CD4-positive, CD25-positive, alpha-beta regulatory T cell (primary cell): ENCODE data around the gene COTL1. TPM values are rescaled to one million over a fixed set of nuclear protein-coding genes. Genes with fewer than 3 reads are reported as not detected.

Experiments
- ATAC-seq, 2 donors: fragments of 150-1000 bp; cut with Tn5 transposase; one replicate each; pipeline ENCODE4 v1.10.0; 2021; ENCODE audit warnings: low read depth in 2 of 2, moderate number of reproducible peaks in 2 of 2, moderate library complexity in 1 of 2
- DNase-seq, 3 donors: peaks; one replicate each; pipeline versions ENCODE4 v3.0.0 to v3.0.0-alpha.2; 2012 to 2022; ENCODE audit warnings: mixed read lengths in 1 of 3
- H3K27ac ChIP-seq: one replicate; pipeline ENCODE4 v1.7.0; 2013; ENCODE audit warnings: mild to moderate bottlenecking, low read length; ENCODE audit not compliant: insufficient read depth, poor library complexity, severe bottlenecking
- H3K27me3 ChIP-seq: one replicate; pipeline ENCODE4 v1.7.0; 2013; ENCODE audit warnings: low read length; ENCODE audit not compliant: control insufficient read depth, insufficient read depth
- H3K36me3 ChIP-seq: one replicate; pipeline ENCODE4 v1.7.0; 2013; ENCODE audit warnings: mild to moderate bottlenecking, low read length, moderate library complexity; ENCODE audit not compliant: control insufficient read depth, insufficient read depth
- H3K4me1 ChIP-seq: 2 replicates; pipeline ENCODE4 v1.7.0; 2013; ENCODE audit warnings: mild to moderate bottlenecking, low read length; ENCODE audit not compliant: insufficient read depth, control insufficient read depth, poor library complexity, severe bottlenecking
- H3K4me3 ChIP-seq: one replicate; pipeline ENCODE4 v1.7.0; 2013; ENCODE audit warnings: low read depth, mild to moderate bottlenecking, low read length, moderate library complexity
- H3K9me3 ChIP-seq, 2 experiments: 1 replicate in 1 of 2; 2 replicates in 1 of 2; pipeline ENCODE4 v1.7.0; 2013; ENCODE audit warnings: low read length in 2 of 2, mild to moderate bottlenecking in 1 of 2, moderate library complexity in 1 of 2; ENCODE audit not compliant: control insufficient read depth in 2 of 2
- H3K27ac Mint-ChIP-seq, 3 donors: one replicate each; pipeline ENCODE4 v1.8.0; 2020 to 2022; ENCODE audit warnings: mild to moderate bottlenecking in 3 of 3, mixed read lengths in 3 of 3, moderate library complexity in 2 of 3
- H3K27me3 Mint-ChIP-seq: one replicate; pipeline ENCODE4 v1.8.0; 2022; ENCODE audit warnings: mild to moderate bottlenecking, mixed read lengths
- H3K36me3 Mint-ChIP-seq: one replicate; pipeline ENCODE4 v1.8.0; 2020; ENCODE audit warnings: mixed read lengths
- H3K4me1 Mint-ChIP-seq, 4 donors: one replicate each; pipeline ENCODE4 v1.8.0; 2020 to 2022; ENCODE audit warnings: mixed read lengths in 4 of 4, mild to moderate bottlenecking in 1 of 4
- H3K4me3 Mint-ChIP-seq, 4 donors: one replicate each; pipeline ENCODE4 v1.8.0; 2020 to 2022; ENCODE audit warnings: mild to moderate bottlenecking in 4 of 4, mixed read lengths in 4 of 4, moderate library complexity in 3 of 4
- H3K9me3 Mint-ChIP-seq, 7 donors: one replicate each; pipeline ENCODE4 v1.8.0; 2020 to 2022; ENCODE audit warnings: mixed read lengths in 7 of 7, mild to moderate bottlenecking in 3 of 7, moderate library complexity in 2 of 7
- polyA plus RNA-seq, 4 donors: library from polyadenylated mRNA; unstranded; fragments of 300-500 nt; fragmentation: Illumina TruSeq; gene quantifications; one replicate each; pipeline ENCODE4 v1.2.3, GENCODE V29; 2021
- total RNA-seq: library from RNA; stranded (reverse); gene quantifications from one replicate; pipeline ENCODE4 v1.2.3, GENCODE V29; 2022

The COTL1 gene
- total and polyA plus RNA-seq, 5 donors from 2014 or later = 353 to 761 (median 475) TPM

GRCh38 chr16:84618581-84619460 lies 943 bp upstream of the COTL1 start:
- Histone ChIP-seq H3K4me1 (peaks cover 36% of the 10 kb centered on the region), H3K27ac (no peak overlapping the region), H3K36me3 (no peaks in the 10 kb centered on the region), H3K27me3 (peaks cover 2% of the 10 kb centered on the region), H3K4me3 (no peak overlapping the region), H3K9me3 (no peaks in the 10 kb centered on the region)
- peak overlapping the region in 2 of 3 donors; percentile 2 to 90 for H3K27ac Mint-ChIP-seq
- peaks cover 24 to 43% (median 28%) of the 10 kb centered on the region in 4 donors for H3K4me1 Mint-ChIP-seq
- no peak for DNase-seq
- H3K36me3 Mint-ChIP-seq = peaks cover 8% of the 10 kb centered on the region
- H3K4me3 Mint-ChIP-seq = peak overlapping the region; percentile 62 to 89 (median 82)
- no peaks in the 10 kb centered on the region for H3K9me3 Mint-ChIP-seq
- H3K27me3 Mint-ChIP-seq = peaks cover 12% of the 10 kb centered on the region
- no peak for ATAC-seq

DNA sequence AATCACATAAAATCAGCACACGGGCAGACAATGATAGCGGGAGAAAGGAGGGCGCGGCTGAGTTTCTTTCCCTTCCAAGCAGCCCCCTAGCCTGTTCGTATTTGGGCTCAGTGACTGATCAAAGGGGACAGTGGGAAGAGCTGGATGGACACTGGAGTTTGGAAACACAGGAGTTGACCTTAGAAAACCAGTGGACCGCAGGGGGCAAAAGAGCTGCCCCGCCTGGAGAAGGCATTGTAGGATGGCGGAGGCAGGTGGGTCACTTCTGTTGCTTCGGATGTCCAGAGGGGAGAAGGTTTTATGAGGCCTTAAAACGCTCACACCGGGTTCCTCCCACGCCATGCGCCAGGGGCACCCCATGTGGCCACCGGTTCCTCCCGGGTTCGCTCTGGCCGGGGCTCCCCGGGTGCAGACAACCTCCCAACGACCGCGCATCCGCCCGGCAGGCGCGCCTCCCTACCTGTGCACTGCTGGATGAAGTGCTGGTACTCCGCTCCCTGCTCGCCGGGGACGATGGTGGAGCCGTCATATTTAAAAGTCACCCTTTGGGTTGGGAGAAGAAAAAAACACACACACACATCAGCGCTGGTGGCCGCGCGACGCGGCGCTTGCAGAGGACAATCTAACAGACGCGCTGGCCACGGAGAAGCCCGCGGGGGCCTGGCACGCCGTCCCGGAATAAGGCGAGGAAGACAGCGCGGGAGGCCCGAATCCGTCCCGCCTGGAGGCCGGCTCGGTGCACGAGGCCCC lies 662 bp downstream of the COTL1 start:
- peak in 2 of 3 donors; percentile 53 to 76 for DNase-seq
- H3K4me3 Mint-ChIP-seq = peak overlapping the region; percentile 89 to 98 (median 97)
- peak overlapping the region; percentile 50 for H3K27ac ChIP-seq
- H3K36me3 ChIP-seq = no peaks in the 10 kb centered on the region
- H3K9me3 ChIP-seq = no peaks in the 10 kb centered on the region
- H3K4me1 Mint-ChIP-seq = peaks cover 22 to 56% (median 34%) of the 10 kb centered on the region in 4 donors
- H3K9me3 Mint-ChIP-seq = peaks cover 0 to 1% (median 0%) of the 10 kb centered on the region in 7 donors
- peaks cover 51% of the 10 kb centered on the region for H3K4me1 ChIP-seq
- peak overlapping the region; percentile 89 to 96 (median 92) for H3K27ac Mint-ChIP-seq
- peaks cover 10% of the 10 kb centered on the region for H3K27me3 Mint-ChIP-seq
- no peaks in the 10 kb centered on the region for H3K27me3 ChIP-seq
- ATAC-seq = peak; percentile 37 to 40
- H3K4me3 ChIP-seq = peak overlapping the region; percentile 96
- peaks cover 16% of the 10 kb centered on the region for H3K36me3 Mint-ChIP-seq

DNA sequence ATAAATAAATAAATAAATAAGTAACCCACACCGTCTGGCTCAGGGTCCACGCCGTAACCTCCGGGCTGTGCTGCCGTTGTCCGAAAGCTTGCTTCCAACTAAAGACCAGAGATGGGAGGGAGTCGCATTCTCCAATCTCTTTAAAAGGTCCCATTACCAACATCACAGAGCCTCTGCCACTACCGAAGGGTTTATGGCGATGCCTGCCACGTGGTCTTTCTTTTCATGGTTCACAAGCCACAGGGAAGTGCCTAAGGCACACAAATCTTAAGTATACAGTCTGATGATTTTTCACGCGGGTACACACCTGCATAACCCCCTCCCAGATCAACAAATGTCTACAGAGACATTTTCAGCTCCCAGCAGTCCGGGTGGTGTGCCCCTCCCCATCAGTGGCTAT lies 1.4 kb downstream of the COTL1 start:
- peak overlapping the region; percentile 89 to 96 (median 92) for H3K27ac Mint-ChIP-seq
- DNase-seq = peak in 2 of 3 donors; percentile 20 to 39
- H3K9me3 Mint-ChIP-seq = peaks cover 0 to 1% (median 0%) of the 10 kb centered on the region in 7 donors
- Histone ChIP-seq H3K27me3 (no peaks in the 10 kb centered on the region), H3K27ac (peak overlapping the region; percentile 38), H3K4me3 (peak overlapping the region; percentile 96), H3K4me1 (peaks cover 58% of the 10 kb centered on the region), H3K36me3 (no peaks in the 10 kb centered on the region), H3K9me3 (no peaks in the 10 kb centered on the region)
- peaks cover 28 to 58% (median 36%) of the 10 kb centered on the region in 4 donors for H3K4me1 Mint-ChIP-seq
- H3K36me3 Mint-ChIP-seq = peaks cover 21% of the 10 kb centered on the region
- H3K4me3 Mint-ChIP-seq = peak overlapping the region; percentile 89 to 98 (median 97)
- H3K27me3 Mint-ChIP-seq = peaks cover 7% of the 10 kb centered on the region
- no peak for ATAC-seq

DNA sequence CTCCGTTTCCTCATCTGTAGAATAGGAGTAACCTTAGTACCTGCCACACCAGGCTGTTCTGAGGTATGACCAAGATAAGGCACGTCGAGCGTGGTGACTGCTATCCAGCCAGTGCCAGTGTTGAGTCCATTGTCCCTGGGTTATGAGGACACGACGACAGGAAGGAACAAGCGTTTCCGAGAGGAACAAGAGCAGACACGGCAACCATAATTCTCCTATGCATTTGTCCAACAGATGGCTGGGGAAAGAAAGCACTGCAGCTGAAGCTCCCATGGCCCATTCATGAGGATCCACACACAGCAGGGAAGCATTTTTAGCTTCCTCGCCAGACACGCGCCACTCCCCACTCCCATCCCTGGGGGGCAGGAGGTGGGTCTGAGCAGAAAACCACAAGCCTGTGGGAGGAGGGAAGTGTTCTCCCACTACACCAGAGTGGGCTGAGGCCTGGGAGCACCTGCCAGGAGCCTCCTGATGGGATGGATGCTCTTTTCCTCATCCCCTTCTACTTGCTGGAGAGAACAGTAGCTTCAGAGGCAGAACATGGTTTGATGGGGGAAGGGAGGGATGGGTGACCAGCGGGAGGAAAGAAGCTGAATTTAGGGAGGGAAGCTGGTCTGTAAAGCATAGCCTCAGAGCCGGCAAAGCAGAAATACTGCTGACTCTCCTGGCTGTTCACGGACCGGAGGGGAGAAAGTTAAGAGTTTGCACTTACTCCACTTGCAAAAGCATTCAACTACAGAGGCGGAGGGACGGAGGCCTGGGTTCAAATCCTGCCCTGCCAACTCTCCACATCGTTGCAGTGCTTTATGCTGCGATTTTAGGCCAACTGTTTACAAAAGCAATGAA lies 2.7 kb downstream of the COTL1 start:
- peaks cover 7% of the 10 kb centered on the region for H3K27me3 Mint-ChIP-seq
- no peak for ATAC-seq

GRCh38 chr16:84614623-84614967 lies 3.3 kb downstream of the COTL1 start:
- ATAC-seq (no peak), DNase-seq (no peak)
- H3K36me3 ChIP-seq = peaks cover 2% of the 10 kb centered on the region
- Mint-ChIP-seq H3K27me3 (peaks cover 7% of the 10 kb centered on the region), H3K27ac (peak overlapping the region; percentile 77 to 92 (median 79)), H3K4me3 (peak overlapping the region; percentile 88 to 97 (median 92)), H3K36me3 (peaks cover 38% of the 10 kb centered on the region), H3K4me1 (peaks cover 29 to 73% (median 54%) of the 10 kb centered on the region in 4 donors), H3K9me3 (peaks cover 0 to 1% (median 0%) of the 10 kb centered on the region in 7 donors)
- H3K27me3 ChIP-seq = no peaks in the 10 kb centered on the region
- H3K4me3 ChIP-seq = peak overlapping the region; percentile 96
- no peak overlapping the region for H3K27ac ChIP-seq
- peaks cover 77% of the 10 kb centered on the region for H3K4me1 ChIP-seq
- H3K9me3 ChIP-seq = no peaks in the 10 kb centered on the region

More for the DNA sequence above, 2.7 kb downstream of the COTL1 start:
- Mint-ChIP-seq H3K36me3 (peaks cover 34% of the 10 kb centered on the region), H3K4me3 (peak overlapping the region; percentile 88 to 97 (median 92)), H3K4me1 (peaks cover 31 to 71% (median 48%) of the 10 kb centered on the region in 4 donors), H3K9me3 (peaks cover 0 to 1% (median 0%) of the 10 kb centered on the region in 7 donors), H3K27ac (peak overlapping the region; percentile 79 to 92 (median 84))
- Histone ChIP-seq H3K9me3 (no peaks in the 10 kb centered on the region), H3K4me1 (peaks cover 71% of the 10 kb centered on the region), H3K4me3 (peak overlapping the region; percentile 96), H3K27ac (no peak overlapping the region), H3K36me3 (peaks cover 2% of the 10 kb centered on the region), H3K27me3 (no peaks in the 10 kb centered on the region)
- DNase-seq = no peak

DNA sequence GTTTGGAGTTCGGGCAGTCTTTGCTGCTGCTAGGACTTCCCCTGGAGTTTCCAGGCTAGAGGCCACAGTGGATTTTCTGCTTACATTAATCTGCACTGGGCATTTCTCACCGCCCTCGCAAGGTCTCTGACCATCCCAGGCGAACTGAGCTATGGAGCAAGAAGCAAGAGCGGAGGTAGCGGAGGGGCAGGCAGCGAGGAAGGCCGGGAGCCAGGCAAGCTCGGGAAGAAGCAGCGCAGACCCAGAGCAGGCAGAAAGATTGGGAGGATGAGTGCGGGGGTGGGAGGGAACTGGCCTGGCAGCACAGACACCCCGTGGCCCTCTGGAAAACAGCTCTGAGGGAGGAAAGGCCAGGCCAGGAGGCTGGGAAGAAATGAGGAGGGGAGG lies 3.8 kb downstream of the COTL1 start:
- H3K36me3 ChIP-seq = peaks cover 6% of the 10 kb centered on the region
- Mint-ChIP-seq H3K4me3 (peak overlapping the region; percentile 76 to 97 (median 88)), H3K4me1 (peaks cover 34 to 77% (median 55%) of the 10 kb centered on the region in 4 donors), H3K27me3 (peaks cover 2% of the 10 kb centered on the region), H3K9me3 (peaks cover 0 to 1% (median 0%) of the 10 kb centered on the region in 7 donors), H3K27ac (peak overlapping the region; percentile 79 to 94 (median 92)), H3K36me3 (peaks cover 44% of the 10 kb centered on the region)
- peak overlapping the region; percentile 26 for H3K4me3 ChIP-seq
- DNase-seq (no peak), ATAC-seq (no peak)
- no peaks in the 10 kb centered on the region for H3K27me3 ChIP-seq
- H3K4me1 ChIP-seq = peaks cover 82% of the 10 kb centered on the region
- H3K9me3 ChIP-seq = no peaks in the 10 kb centered on the region
- H3K27ac ChIP-seq = no peak overlapping the region
